WERI-Rb-1 (cell line): ENCODE data around the gene MSS51.

ENCODE experiments used
- DNase-seq: peaks from one replicate; pipeline ENCODE4 v3.0.0-alpha.2; 2020
- H3K27ac ChIP-seq: fragments of 250-450 bp; sonication (Bioruptor Pico); 2 replicates; pipeline ENCODE4 v1.5.1; 2020; ENCODE audit warnings: mild to moderate bottlenecking, moderate library complexity
- H3K27me3 ChIP-seq: fragments of 250-450 bp; sonication (Bioruptor Pico); 2 replicates; pipeline ENCODE4 v1.5.1; 2021; ENCODE audit warnings: mild to moderate bottlenecking, low read depth, moderate library complexity; ENCODE audit not compliant: insufficient read depth, severe bottlenecking
- H3K36me3 ChIP-seq: fragments of 250-450 bp; sonication (Bioruptor Pico); 2 replicates; pipeline ENCODE4 v1.5.1; 2020; ENCODE audit warnings: mild to moderate bottlenecking, moderate library complexity
- H3K4me3 ChIP-seq: 2 replicates; pipeline ENCODE4 v1.5.1; 2011; ENCODE audit warnings: low read depth, mild to moderate bottlenecking, control low read depth, low read length
- H3K9me3 ChIP-seq: fragments of 250-450 bp; sonication (Bioruptor Pico); 2 replicates; pipeline ENCODE4 v1.5.1; 2021; ENCODE audit warnings: mild to moderate bottlenecking, moderate library complexity; ENCODE audit not compliant: severe bottlenecking
- CTCF ChIP-seq: IDR thresholded peaks from 2 replicates; pipeline ENCODE4 v1.5.1; 2011; ENCODE audit warnings: low read depth, mild to moderate bottlenecking, control low read depth, inconsistent platforms, low read length

MSS51 gene

GRCh38 chr10:73448384-73448783, 15.0 kb upstream of the MSS51 start:
- Histone ChIP-seq H3K9me3 (no peaks in the 10 kb centered on the region), H3K36me3 (peaks cover 8% of the 10 kb centered on the region), H3K27ac (no peak overlapping the region), H3K27me3 (no peaks in the 10 kb centered on the region), H3K4me3 (no peak overlapping the region)
- DNase-seq: no peak
- TF ChIP-seq CTCF: no peak

- TF ChIP-seq CTCF: no peak
- DNase-seq: no peak
- no peaks in the 10 kb centered on the region; the same call in 1 of the 2 replicates for H3K36me3 ChIP-seq
- no peaks in the 10 kb centered on the region for H3K27me3 ChIP-seq
- H3K9me3 ChIP-seq: no peaks in the 10 kb centered on the region
- H3K27ac ChIP-seq: no peak overlapping the region
- no peak overlapping the region for H3K4me3 ChIP-seq
These were observed 13.6 kb upstream of the MSS51 start for GRCh38 chr10:73446926-73447325.

- no peak for TF ChIP-seq CTCF
- Histone ChIP-seq H3K9me3 (no peaks in the 10 kb centered on the region), H3K4me3 (no peak overlapping the region), H3K27me3 (no peaks in the 10 kb centered on the region), H3K36me3 (no peaks in the 10 kb centered on the region; the same call in 1 of the 2 replicates), H3K27ac (no peak overlapping the region)
- DNase-seq: no peak
These were observed 11.1 kb upstream of the MSS51 start for GRCh38 chr10:73444457-73444856.

- DNase-seq: no peak
- no peak for TF ChIP-seq CTCF
- H3K27ac ChIP-seq: no peak overlapping the region
These were observed 6.4 kb upstream of the MSS51 start for GRCh38 chr10:73439605-73440312.

GRCh38 chr10:73439055-73439454, 5.7 kb upstream of the MSS51 start:
- H3K27me3 ChIP-seq: no peaks in the 10 kb centered on the region
- no peak for TF ChIP-seq CTCF
- DNase-seq: no peak
- no peak overlapping the region for H3K27ac ChIP-seq
- H3K4me3 ChIP-seq: no peak overlapping the region
- H3K9me3 ChIP-seq: no peaks in the 10 kb centered on the region
- peaks cover 14% of the 10 kb centered on the region for H3K36me3 ChIP-seq

More at GRCh38 chr10:73439605-73440312, 6.4 kb upstream of the MSS51 start:
- Histone ChIP-seq H3K9me3 (no peaks in the 10 kb centered on the region), H3K36me3 (peaks cover 14% of the 10 kb centered on the region), H3K27me3 (no peaks in the 10 kb centered on the region), H3K4me3 (no peak overlapping the region)
